ENCODE data around the gene RASAL1.

RASAL1 gene

GRCh38 chr12:113083863-113084435 is 51.6 kb downstream of the RASAL1 start:
- DNase-seq (ENCODE audit: insufficient read length, low spot score) (no peak), FAIRE-seq (no peak)
- no peak for TF ChIP-seq POLR2A (IDR thresholded peaks at IDR 0.05; ENCODE audit: low read depth, low read length)

GRCh38 chr12:113082486-113083148 is 52.9 kb downstream of the RASAL1 start:
- DNase-seq (ENCODE audit: insufficient read length, low spot score) (no peak), FAIRE-seq (no peak)
- TF ChIP-seq POLR2A (IDR thresholded peaks at IDR 0.05; ENCODE audit: low read depth, low read length) = no peak

GRCh38 chr12:113081873-113082272 is 53.7 kb downstream of the RASAL1 start:
- no peak for DNase-seq (ENCODE audit: insufficient read length, low spot score)
- no peak for TF ChIP-seq POLR2A (IDR thresholded peaks at IDR 0.05; ENCODE audit: low read depth, low read length)
- FAIRE-seq = no peak

- FAIRE-seq (no peak), DNase-seq (ENCODE audit: insufficient read length, low spot score) (no peak)
- no peak for TF ChIP-seq POLR2A (IDR thresholded peaks at IDR 0.05; ENCODE audit: low read depth, low read length)
Observed at GRCh38 chr12:113077859-113078255, 57.7 kb downstream of the RASAL1 start.

- no peak for FAIRE-seq
- no peak for TF ChIP-seq POLR2A (IDR thresholded peaks at IDR 0.05; ENCODE audit: low read depth, low read length)
- DNase-seq (ENCODE audit: insufficient read length, low spot score) = no peak
Observed at GRCh38 chr12:113077057-113077858, 58.3 kb downstream of the RASAL1 start.

- no peak for DNase-seq (ENCODE audit: insufficient read length, low spot score)
- no peak for TF ChIP-seq POLR2A (IDR thresholded peaks at IDR 0.05; ENCODE audit: low read depth, low read length)
- no peak for FAIRE-seq
Observed at GRCh38 chr12:113075137-113075683, 60.4 kb downstream of the RASAL1 start.

GRCh38 chr12:113073586-113073985 is 62.0 kb downstream of the RASAL1 start:
- DNase-seq (ENCODE audit: insufficient read length, low spot score) (no peak), FAIRE-seq (no peak)
- TF ChIP-seq POLR2A (IDR thresholded peaks at IDR 0.05; ENCODE audit: low read depth, low read length) = no peak

- no peak for TF ChIP-seq POLR2A (IDR thresholded peaks at IDR 0.05; ENCODE audit: low read depth, low read length)
- FAIRE-seq = no peak
- no peak for DNase-seq (ENCODE audit: insufficient read length, low spot score)
Observed at GRCh38 chr12:113072136-113072535, 63.4 kb downstream of the RASAL1 start.

GRCh38 chr12:113071135-113072112 is 64.1 kb downstream of the RASAL1 start:
- no peak for TF ChIP-seq POLR2A (IDR thresholded peaks at IDR 0.05; ENCODE audit: low read depth, low read length)
- DNase-seq (ENCODE audit: insufficient read length, low spot score) = no peak
- FAIRE-seq = no peak

GRCh38 chr12:113070117-113070906 is 65.2 kb downstream of the RASAL1 start:
- TF ChIP-seq POLR2A (IDR thresholded peaks at IDR 0.05; ENCODE audit: low read depth, low read length) = no peak
- DNase-seq (ENCODE audit: insufficient read length, low spot score) = no peak

GRCh38 chr12:113069751-113070116 is 65.8 kb downstream of the RASAL1 start:
- TF ChIP-seq POLR2A (IDR thresholded peaks at IDR 0.05; ENCODE audit: low read depth, low read length) = no peak
- DNase-seq (ENCODE audit: insufficient read length, low spot score) = no peak
- FAIRE-seq = no peak

More at GRCh38 chr12:113070117-113070906, 65.2 kb downstream of the RASAL1 start:
- no peak for FAIRE-seq

GRCh38 chr12:113069149-113069548 is 66.4 kb downstream of the RASAL1 start:
- DNase-seq (ENCODE audit: insufficient read length, low spot score) (no peak), FAIRE-seq (no peak)
- no peak for TF ChIP-seq POLR2A (IDR thresholded peaks at IDR 0.05; ENCODE audit: low read depth, low read length)
